ENCODE measurements around the gene PTCD2.

PTCD2 gene

DNA sequence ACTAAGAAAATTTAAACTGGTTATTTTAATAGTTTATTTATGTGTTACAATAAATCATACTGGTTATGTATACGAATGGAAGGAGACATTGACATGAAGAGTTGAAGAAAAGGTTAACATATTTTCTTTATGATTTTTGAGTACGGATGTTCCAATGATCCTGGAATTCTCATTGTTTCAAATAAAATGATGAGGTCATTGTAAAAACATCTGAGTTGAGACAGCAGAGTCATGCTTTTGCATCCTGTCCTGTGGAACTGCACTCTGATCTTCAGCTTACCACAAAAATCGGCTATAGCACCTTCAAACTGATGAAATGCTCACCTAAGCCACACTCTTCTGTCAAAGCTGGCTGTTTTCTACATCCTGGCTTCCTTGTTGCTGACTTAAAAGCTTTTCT is 67.8 kb downstream of the PTCD2 start:
- H3K4me3 ChIP-seq (ENCODE audit: low read depth, low read length), result no peak overlapping the region
- TF ChIP-seq, protein P1, sequence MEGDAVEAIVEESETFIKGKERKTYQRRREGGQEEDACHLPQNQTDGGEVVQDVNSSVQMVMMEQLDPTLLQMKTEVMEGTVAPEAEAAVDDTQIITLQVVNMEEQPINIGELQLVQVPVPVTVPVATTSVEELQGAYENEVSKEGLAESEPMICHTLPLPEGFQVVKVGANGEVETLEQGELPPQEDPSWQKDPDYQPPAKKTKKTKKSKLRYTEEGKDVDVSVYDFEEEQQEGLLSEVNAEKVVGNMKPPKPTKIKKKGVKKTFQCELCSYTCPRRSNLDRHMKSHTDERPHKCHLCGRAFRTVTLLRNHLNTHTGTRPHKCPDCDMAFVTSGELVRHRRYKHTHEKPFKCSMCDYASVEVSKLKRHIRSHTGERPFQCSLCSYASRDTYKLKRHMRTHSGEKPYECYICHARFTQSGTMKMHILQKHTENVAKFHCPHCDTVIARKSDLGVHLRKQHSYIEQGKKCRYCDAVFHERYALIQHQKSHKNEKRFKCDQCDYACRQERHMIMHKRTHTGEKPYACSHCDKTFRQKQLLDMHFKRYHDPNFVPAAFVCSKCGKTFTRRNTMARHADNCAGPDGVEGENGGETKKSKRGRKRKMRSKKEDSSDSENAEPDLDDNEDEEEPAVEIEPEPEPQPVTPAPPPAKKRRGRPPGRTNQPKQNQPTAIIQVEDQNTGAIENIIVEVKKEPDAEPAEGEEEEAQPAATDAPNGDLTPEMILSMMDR (conservative IDR thresholded peaks at IDR 0.05; ENCODE audit: low read depth, low read length), result no peak
- DNase-seq (ENCODE audit: low read depth), result peak; percentile 87

DNA sequence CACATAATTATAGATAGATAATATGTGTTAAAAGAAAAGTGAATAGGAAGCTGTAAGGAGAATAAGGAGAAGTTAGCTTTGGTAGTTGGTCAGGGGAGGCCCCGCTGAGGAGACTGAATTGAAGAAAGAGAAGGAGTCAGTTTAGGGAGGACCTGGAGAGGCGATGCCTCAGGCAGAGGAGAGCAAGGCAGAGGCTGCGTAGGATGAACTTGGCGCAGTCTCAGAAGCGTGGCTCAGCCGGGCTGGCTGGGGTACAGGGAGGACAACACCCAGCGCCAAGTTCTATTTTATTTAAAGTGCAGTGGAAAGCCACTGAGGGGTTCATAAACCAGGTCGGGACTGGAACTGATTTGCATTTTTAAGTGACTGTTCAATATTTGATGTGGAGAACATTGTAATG is 68.5 kb downstream of the PTCD2 start:
- H3K4me3 ChIP-seq (ENCODE audit: low read depth, low read length), result no peak overlapping the region
- no peak for DNase-seq (ENCODE audit: low read depth)
- TF ChIP-seq, protein P1 (conservative IDR thresholded peaks at IDR 0.05; ENCODE audit: low read depth, low read length), result no peak

DNA sequence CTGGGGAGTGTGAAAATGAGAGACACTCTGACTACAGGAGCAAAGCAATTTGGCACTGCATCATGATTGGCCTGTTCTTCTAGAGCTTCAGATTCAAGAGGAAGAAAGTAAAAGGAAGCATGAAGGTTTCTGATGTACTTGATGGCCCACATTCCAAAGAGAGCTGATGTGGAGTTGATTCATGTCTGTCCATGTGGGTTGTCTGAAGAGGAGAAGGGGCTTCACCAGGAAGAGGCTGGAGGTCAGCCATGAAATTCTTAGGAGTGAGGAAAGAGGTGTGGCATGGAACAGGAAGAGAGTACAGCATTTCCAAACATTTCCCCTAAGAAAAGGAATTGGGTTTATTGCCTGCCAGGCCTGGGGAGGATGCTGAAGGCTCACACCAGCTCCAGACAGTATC is 70.7 kb downstream of the PTCD2 start:
- DNase-seq (ENCODE audit: low read depth), result no peak
- H3K4me3 ChIP-seq (ENCODE audit: low read depth, low read length), result no peak overlapping the region
- TF ChIP-seq, protein P1 (conservative IDR thresholded peaks at IDR 0.05; ENCODE audit: low read depth, low read length), result no peak

DNA sequence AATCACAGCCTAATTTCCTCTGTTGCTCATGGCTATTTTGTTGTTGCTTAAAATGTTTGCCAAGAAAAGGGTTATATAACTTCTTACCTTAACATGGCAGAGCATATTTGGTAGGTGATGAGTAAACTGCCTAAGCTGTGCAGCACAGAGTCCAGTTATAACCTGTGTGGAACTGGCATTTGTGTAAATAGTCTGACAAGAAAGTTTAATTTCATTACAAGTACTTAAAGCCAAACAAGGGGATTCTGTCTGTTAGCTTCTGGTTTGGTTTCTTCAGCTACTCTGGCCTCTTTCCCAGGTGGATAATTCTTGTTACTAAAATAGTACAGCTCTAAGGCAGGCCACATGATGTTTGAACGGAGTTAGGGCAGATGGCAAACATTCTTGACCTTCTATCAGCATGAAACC is 72.2 kb downstream of the PTCD2 start:
- TF ChIP-seq, protein P1 (conservative IDR thresholded peaks at IDR 0.05; ENCODE audit: low read depth, low read length), result no peak
- no peak overlapping the region for H3K4me3 ChIP-seq (ENCODE audit: low read depth, low read length)
- peak; percentile 67 for DNase-seq (ENCODE audit: low read depth)

DNA sequence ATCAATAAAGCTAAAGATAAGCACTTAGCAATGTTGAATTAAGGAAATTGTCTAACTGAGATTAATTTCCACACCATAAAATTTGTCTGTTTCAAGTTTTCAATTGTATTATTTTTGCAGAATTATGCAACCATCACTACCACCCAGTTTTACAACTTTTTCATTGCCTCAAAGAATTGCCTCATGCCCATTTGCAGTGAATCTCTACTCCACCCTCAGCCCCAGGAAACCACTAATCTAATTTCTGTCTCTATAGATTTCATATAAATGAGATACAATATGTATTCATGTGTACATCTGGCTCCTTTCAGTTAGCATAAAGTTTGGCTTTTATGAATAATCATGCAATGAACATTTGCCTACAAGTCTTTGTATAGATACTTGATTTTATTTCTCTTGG is 72.9 kb downstream of the PTCD2 start:
- H3K4me3 ChIP-seq (ENCODE audit: low read depth, low read length), result no peak overlapping the region
- no peak for DNase-seq (ENCODE audit: low read depth)

DNA sequence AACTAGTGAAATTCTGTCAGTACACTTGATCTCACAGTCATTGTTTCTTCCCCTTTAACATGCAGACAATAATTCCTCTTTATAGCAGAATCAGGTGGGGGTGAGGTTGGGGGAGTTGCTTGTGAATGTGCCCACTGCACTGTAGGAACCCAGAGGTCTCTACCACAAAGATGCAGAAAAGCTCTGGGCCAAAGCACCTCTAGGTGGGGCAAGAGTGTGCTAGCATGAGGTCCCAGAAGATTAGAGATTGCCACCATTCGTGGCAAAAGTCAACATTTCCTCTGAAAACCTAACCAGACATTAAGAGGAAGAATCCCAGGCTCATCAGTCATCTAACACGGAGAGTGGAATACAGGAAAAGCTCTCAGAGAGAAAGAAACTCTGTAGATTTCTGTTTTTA is 74.5 kb downstream of the PTCD2 start:
- TF ChIP-seq, protein P1 (conservative IDR thresholded peaks at IDR 0.05; ENCODE audit: low read depth, low read length), result peak; percentile 72
- no peak for DNase-seq (ENCODE audit: low read depth)
- H3K4me3 ChIP-seq (ENCODE audit: low read depth, low read length), result no peak overlapping the region

More for the DNA sequence above, 72.9 kb downstream of the PTCD2 start:
- TF ChIP-seq, protein P1 (conservative IDR thresholded peaks at IDR 0.05; ENCODE audit: low read depth, low read length), result no peak

DNA sequence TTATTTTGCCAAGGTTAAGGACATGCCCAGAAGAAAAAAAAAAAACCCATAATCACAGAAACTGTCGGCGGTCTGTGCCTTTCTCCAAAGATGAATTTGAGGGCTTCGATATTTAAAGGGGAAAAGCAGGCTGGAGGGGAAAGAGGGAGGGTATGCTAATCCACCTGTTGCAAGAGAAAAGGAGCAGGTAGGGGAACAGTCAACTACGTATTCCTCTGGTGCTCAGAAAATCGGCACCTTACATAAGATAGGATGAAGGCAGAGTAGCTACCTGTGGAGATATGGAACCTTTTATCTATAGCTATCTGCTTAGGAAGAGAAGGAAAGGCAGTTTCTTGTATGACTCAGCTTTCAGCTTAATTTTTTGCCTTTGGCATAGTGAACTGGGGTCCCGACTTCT is 77.7 kb downstream of the PTCD2 start:
- DNase-seq (ENCODE audit: low read depth), result no peak
- no peak overlapping the region for H3K4me3 ChIP-seq (ENCODE audit: low read depth, low read length)
- TF ChIP-seq, protein P1 (conservative IDR thresholded peaks at IDR 0.05; ENCODE audit: low read depth, low read length), result no peak

All from choroid plexus epithelial cell (primary cell).